22Rv1 (cell line): Measurements from ENCODE around the gene KIFC3.
"Not testable (repeated sequence)": the region's sequence is repeated elsewhere in the genome, so short reads cannot be mapped to it uniquely, and the experiment has no call there.

Experiments
- CTCF ChIP-seq: fragments of 450-650 bp; IDR thresholded peaks from 2 replicates; pipeline ENCODE4 v1.5.1; 2017; ENCODE audit warnings: mild to moderate bottlenecking
- ZFX ChIP-seq: fragments of 450-650 bp; IDR thresholded peaks from 2 replicates; pipeline ENCODE4 v1.6.1; 2017; ENCODE audit warnings: antibody characterized with exemption, borderline replicate concordance

GRCh38 chr16:57712569-57712968 is 89.7 kb downstream of the KIFC3 start:
- not testable (repeated sequence) for TF ChIP-seq CTCF, ZFX
